Stimulated activated CD4-positive, alpha-beta T cell treated with anti-CD3 and anti-CD28 coated beads, Interleukin-1b, Interleukin-23, amount 100 ng/mL, for 48 hours (primary cell): ENCODE measurements around the gene PARVB.

Source experiments
- DNase-seq: peaks from one replicate; pipeline ENCODE4 v3.0.0-alpha.2; 2020

PARVB gene

GRCh38 chr22:44205516-44206329, 181.6 kb downstream of the PARVB start:
- no peak for DNase-seq

- DNase-seq = no peak
These were observed 182.2 kb downstream of the PARVB start for GRCh38 chr22:44206330-44206645.

- DNase-seq = no peak
These were observed 182.6 kb downstream of the PARVB start for GRCh38 chr22:44206696-44207095.

GRCh38 chr22:44207173-44207980, 183.3 kb downstream of the PARVB start:
- no peak for DNase-seq

- no peak for DNase-seq
These were observed 183.8 kb downstream of the PARVB start for GRCh38 chr22:44207981-44208317.

GRCh38 chr22:44209343-44209742, 185.2 kb downstream of the PARVB start:
- no peak for DNase-seq

- DNase-seq = no peak
These were observed 186.6 kb downstream of the PARVB start for GRCh38 chr22:44210722-44211121.

- DNase-seq = no peak
These were observed 187.3 kb downstream of the PARVB start for GRCh38 chr22:44211256-44211945.

GRCh38 chr22:44211946-44212930, 188.1 kb downstream of the PARVB start:
- no peak for DNase-seq

- no peak for DNase-seq
These were observed 188.8 kb downstream of the PARVB start for GRCh38 chr22:44212936-44213335.

GRCh38 chr22:44213489-44214043, 189.5 kb downstream of the PARVB start:
- DNase-seq = no peak

GRCh38 chr22:44214187-44214586, 190.1 kb downstream of the PARVB start:
- no peak for DNase-seq

- DNase-seq = no peak
These were observed 190.7 kb downstream of the PARVB start for GRCh38 chr22:44214764-44215163.

GRCh38 chr22:44215287-44215686, 191.2 kb downstream of the PARVB start:
- DNase-seq = no peak

- no peak for DNase-seq
These were observed 193.2 kb downstream of the PARVB start for GRCh38 chr22:44217346-44217745.

GRCh38 chr22:44218071-44218470, 194.0 kb downstream of the PARVB start:
- no peak for DNase-seq

- no peak for DNase-seq
These were observed 195.2 kb downstream of the PARVB start for GRCh38 chr22:44219101-44219870.

GRCh38 chr22:44220727-44221680, 196.9 kb downstream of the PARVB start:
- no peak for DNase-seq

- no peak for DNase-seq
These were observed 197.8 kb downstream of the PARVB start for GRCh38 chr22:44221710-44222475.
